ENCODE results near the gene KRTAP4-1.

- TF ChIP-seq CTCF (IDR thresholded peaks at IDR 0.05) (no peak), POLR2A (IDR thresholded peaks at IDR 0.05) (no peak), EP300 (IDR thresholded peaks at IDR 0.05) (no peak)
Measured at GRCh38 chr17:41150026-41150425, 34.7 kb downstream of the KRTAP4-1 start.
